GM12874 (cell line): ENCODE measurements around the gene ST3GAL2.

Experiments
- TF ChIP-seq, protein P1 (sequence below): IDR thresholded peaks from 2 replicates; pipeline ENCODE4 v1.5.1; 2011; ENCODE audit warnings: low read depth, mild to moderate bottlenecking, control low read depth, low read length, moderate library complexity; ENCODE audit not compliant: insufficient read depth

Gene ST3GAL2

GRCh38 chr16:70395345-70395901 is 43.5 kb downstream of the ST3GAL2 start:
- TF ChIP-seq, protein P1, sequence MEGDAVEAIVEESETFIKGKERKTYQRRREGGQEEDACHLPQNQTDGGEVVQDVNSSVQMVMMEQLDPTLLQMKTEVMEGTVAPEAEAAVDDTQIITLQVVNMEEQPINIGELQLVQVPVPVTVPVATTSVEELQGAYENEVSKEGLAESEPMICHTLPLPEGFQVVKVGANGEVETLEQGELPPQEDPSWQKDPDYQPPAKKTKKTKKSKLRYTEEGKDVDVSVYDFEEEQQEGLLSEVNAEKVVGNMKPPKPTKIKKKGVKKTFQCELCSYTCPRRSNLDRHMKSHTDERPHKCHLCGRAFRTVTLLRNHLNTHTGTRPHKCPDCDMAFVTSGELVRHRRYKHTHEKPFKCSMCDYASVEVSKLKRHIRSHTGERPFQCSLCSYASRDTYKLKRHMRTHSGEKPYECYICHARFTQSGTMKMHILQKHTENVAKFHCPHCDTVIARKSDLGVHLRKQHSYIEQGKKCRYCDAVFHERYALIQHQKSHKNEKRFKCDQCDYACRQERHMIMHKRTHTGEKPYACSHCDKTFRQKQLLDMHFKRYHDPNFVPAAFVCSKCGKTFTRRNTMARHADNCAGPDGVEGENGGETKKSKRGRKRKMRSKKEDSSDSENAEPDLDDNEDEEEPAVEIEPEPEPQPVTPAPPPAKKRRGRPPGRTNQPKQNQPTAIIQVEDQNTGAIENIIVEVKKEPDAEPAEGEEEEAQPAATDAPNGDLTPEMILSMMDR: peak; percentile 90

DNA sequence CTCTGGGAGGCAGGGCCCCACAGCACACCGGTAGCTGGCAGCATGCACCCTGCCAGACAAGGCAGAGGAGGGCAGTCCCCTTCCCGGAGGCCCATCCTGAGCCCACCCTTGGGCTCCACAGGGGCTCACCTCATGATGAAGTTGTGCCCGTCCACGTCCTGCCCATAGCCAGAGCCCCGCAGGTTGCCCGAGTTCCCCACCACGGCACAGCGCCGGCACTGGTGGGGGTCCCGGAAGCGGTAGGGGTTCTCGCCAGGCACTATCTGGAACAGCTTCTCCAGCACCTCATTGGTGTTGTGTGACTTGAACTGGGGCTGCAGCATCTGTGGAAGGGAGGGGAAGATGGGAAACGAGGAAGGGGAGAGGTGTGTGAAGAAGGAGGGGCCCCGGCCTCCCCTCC is 44.0 kb downstream of the ST3GAL2 start:
- TF ChIP-seq, protein P1: no peak

DNA sequence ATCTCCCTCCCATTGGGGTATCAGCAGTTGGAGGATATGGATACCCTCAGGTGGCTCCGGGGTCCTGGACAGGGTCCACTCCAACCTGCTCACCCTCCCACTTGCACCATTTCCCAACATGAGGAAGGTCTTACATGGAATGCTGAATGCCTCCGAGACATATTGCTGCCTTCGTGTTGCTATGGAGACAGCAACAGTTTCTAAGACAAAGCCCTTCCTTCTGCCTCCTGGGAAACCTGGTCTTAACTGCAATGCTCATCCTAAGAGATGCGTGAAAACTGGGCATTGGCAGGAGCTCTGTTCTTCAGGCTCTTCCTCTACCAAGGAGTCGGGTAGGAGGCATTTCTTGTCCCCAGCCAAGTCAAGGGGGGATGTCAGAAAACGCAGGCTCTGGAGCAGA is 45.2 kb downstream of the ST3GAL2 start:
- TF ChIP-seq, protein P1: no peak

- TF ChIP-seq, protein P1: no peak
These were observed 46.3 kb downstream of the ST3GAL2 start for GRCh38 chr16:70392606-70393005.

- TF ChIP-seq, protein P1: no peak
These were observed 46.9 kb downstream of the ST3GAL2 start for GRCh38 chr16:70391881-70392481.

- TF ChIP-seq, protein P1: no peak
These were observed 47.5 kb downstream of the ST3GAL2 start for GRCh38 chr16:70391446-70391845.

DNA sequence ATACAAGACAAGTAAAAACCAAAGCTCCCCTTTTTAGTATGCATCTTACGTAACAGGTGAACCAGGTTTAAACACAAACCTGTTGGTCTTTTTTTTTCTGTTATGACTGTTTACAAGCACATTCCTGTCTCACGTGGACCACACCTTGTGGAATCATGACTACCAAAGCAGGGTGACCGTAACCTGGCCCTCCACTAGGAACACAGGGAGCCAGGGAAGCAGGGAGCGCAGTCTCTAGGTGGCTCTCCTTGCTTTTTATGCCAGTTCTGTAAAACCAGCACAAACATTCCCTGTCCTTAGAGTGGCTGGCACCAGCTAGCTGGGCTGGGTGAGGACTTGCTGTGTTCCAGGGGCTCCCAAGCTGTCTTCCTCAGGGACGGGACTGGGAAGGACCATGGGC is 48.1 kb downstream of the ST3GAL2 start:
- TF ChIP-seq, protein P1: no peak
